Activated CD4-positive, alpha-beta T cell treated with anti-CD3 and anti-CD28 coated beads, Interleukin-2, amount 10 ng/mL, durations not matched to agents 7 days and 5 days (primary cell): ENCODE data around the gene RUNX2. TPM values are rescaled to one million over a fixed set of nuclear protein-coding genes. Genes with fewer than 3 reads are reported as not detected.
"Not testable (repeated sequence)": the region's sequence is repeated elsewhere in the genome, so short reads cannot be mapped to it uniquely, and the experiment has no call there.

Experiments
- CTCF ChIA-PET: fragments of 350-600 bp; sonication (Branson Sonifier 250); formaldehyde crosslinking; loops from one replicate; lab custom pipeline; 2021; ENCODE audit warnings: antibody characterized with exemption; lab: Charles Lee
- POLR2A ChIA-PET: fragments of 350-600 bp; sonication (Branson Sonifier 250); formaldehyde crosslinking; loops from one replicate; lab custom pipeline; 2021; ENCODE audit warnings: antibody characterized with exemption; lab: Charles Lee
- DNase-seq: peaks from one replicate; pipeline ENCODE4 v3.0.0-alpha.2; 2020
- H3K27ac Mint-ChIP-seq: one replicate; pipeline ENCODE4 v1.8.0; 2021; ENCODE audit warnings: mild to moderate bottlenecking, moderate library complexity, mixed read lengths
- H3K27me3 Mint-ChIP-seq: one replicate; pipeline ENCODE4 v1.8.0; 2021; ENCODE audit warnings: mixed read lengths
- H3K36me3 Mint-ChIP-seq: one replicate; pipeline ENCODE4 v1.8.0; 2021; ENCODE audit warnings: low read depth, mixed read lengths
- H3K4me1 Mint-ChIP-seq: one replicate; pipeline ENCODE4 v1.8.0; 2021; ENCODE audit warnings: mixed read lengths
- H3K4me3 Mint-ChIP-seq: one replicate; pipeline ENCODE4 v1.8.0; 2021; ENCODE audit warnings: mild to moderate bottlenecking, moderate library complexity, mixed read lengths
- H3K9me3 Mint-ChIP-seq: one replicate; pipeline ENCODE4 v1.8.0; 2021; ENCODE audit warnings: mixed read lengths
- total RNA-seq, 2 experiments: library from RNA; stranded (reverse); gene quantifications; one replicate each; pipeline ENCODE4 v1.2.3, GENCODE V29; 2021

Gene RUNX2
- 10 to 100 TPM; 13.2 to 13.4 TPM for total RNA-seq

DNA sequence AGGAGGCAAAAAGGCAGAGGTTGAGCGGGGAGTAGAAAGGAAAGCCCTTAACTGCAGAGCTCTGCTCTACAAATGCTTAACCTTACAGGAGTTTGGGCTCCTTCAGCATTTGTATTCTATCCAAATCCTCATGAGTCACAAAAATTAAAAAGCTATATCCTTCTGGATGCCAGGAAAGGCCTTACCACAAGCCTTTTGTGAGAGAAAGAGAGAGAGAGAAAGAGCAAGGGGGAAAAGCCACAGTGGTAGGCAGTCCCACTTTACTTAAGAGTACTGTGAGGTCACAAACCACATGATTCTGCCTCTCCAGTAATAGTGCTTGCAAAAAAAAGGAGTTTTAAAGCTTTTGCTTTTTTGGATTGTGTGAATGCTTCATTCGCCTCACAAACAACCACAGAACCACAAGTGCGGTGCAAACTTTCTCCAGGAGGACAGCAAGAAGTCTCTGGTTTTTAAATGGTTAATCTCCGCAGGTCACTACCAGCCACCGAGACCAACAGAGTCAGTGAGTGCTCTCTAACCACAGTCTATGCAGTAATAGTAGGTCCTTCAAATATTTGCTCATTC is at the start of gene RUNX2:
RUNX2 (plus strand) TSS at position 375 of the 567 bp plus-strand sequence. CDS start 397 bp downstream, outside the sequence.
- peak within 1 kb of the TSS; percentile 36 for H3K4me3 Mint-ChIP-seq
- peak; percentile 10 for DNase-seq
- H3K9me3 Mint-ChIP-seq: no peaks in the 10 kb centered on the region
- H3K36me3 Mint-ChIP-seq: no peaks in the 10 kb centered on the region
- H3K4me1 Mint-ChIP-seq: peaks cover 30% of the 10 kb centered on the region
- ChIA-PET CTCF (interaction anchor here (0.9 to 1.2 kb wide), 3 partner anchors 11 to 50 kb away, joined by 3 read pairs; partner anchors contain the start of gene SUPT3H), POLR2A (no interaction called here)
- H3K27ac Mint-ChIP-seq: no peak within 1 kb of the TSS
- no peaks in the 10 kb centered on the region for H3K27me3 Mint-ChIP-seq

DNA sequence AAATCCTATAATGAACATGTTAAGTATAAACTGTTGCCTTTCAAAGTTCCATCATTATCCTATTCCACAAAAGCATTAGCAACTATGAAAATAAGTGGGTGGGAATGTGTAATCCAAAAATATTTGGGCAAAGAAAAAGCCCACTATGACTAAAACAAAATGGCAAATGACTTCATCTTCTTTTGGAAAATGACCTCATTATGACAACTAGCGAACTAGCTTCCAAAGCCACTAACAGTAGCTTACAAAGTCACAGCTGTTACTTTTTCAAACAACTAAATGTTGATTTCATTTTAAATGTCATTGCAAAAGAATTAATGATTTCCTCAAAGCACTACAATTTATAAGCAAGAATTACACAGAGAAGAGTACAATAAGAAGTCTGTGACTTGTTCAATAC is 49.8 kb upstream of the RUNX2 start:
- peaks cover 25% of the 10 kb centered on the region for H3K9me3 Mint-ChIP-seq
- H3K4me1 Mint-ChIP-seq: peaks cover 4% of the 10 kb centered on the region
- H3K4me3 Mint-ChIP-seq: no peak overlapping the region
- H3K36me3 Mint-ChIP-seq: peaks cover 10% of the 10 kb centered on the region
- ChIA-PET CTCF (interaction anchor here (1.4 kb wide), 1 partner anchor 13 kb away, joined by 5 read pairs; no protein-coding TSS in a partner anchor), POLR2A (no interaction called here)
- DNase-seq: no peak
- H3K27me3 Mint-ChIP-seq: no peaks in the 10 kb centered on the region
- H3K27ac Mint-ChIP-seq: no peak overlapping the region

DNA sequence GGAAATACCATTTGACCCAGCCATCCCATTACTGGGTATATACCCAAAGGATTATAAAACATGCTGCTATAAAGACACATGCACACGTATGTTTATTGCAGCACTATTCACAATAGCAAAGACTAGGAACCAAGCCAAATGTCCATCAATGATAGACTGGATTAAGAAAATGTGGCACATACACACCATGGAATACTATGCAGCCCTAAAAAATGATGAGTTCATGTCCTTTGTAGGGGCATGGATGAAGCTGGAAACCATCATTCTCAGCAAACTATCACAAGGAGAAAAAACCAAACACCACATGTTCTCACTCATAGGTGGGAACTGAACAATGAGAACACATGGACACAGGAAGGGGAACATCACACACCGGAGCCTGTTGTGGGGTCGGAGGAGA is 41.4 kb upstream of the RUNX2 start:
- H3K4me1 Mint-ChIP-seq, H3K4me3 Mint-ChIP-seq, H3K27me3 Mint-ChIP-seq, DNase-seq, CTCF ChIA-PET, H3K27ac Mint-ChIP-seq, POLR2A ChIA-PET: not testable (repeated sequence)
- Mint-ChIP-seq H3K9me3 (peaks cover 23% of the 10 kb centered on the region), H3K36me3 (peaks cover 14% of the 10 kb centered on the region)

DNA sequence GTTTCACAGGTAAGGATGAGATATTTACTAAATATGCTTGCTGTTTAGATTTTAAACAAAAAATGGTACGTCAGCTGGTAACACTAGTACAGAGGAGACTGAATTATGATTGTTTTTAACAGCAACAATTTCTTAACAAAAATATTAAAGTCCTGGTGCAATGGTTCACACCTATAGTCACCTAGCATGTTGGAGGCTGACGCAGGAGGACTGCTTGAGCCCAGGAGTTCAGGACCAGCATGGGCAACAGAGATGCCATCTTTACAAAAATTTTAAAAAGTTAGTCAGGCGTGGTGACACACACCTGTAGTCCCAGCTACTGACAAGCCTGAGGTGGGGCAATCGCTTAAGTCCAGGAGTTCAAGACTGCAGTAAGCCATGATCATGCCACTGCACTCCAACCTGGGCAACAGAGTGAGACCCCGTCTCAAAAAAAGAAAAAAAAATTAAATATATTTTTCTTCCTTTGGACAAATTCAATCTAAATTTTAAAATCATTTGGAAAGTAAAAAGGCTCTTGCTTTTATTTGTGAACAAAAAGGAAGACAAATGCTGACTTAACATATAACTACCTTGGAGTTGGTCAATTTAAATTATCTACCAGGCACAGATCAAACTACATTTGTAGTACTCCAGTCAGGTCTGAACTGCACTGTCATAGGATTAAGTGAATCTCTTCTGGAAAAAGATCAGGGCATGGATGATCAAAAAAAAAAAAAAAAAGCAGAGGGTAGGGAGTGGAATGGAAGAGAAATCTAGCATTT is 38.2 kb upstream of the RUNX2 start:
- Mint-ChIP-seq H3K27me3 (no peaks in the 10 kb centered on the region), H3K36me3 (peaks cover 28% of the 10 kb centered on the region), H3K4me1 (peaks cover 37% of the 10 kb centered on the region), H3K27ac (no peak overlapping the region), H3K9me3 (peaks cover 23% of the 10 kb centered on the region), H3K4me3 (no peak overlapping the region)
- POLR2A ChIA-PET: no interaction called here
- no peak for DNase-seq
- CTCF ChIA-PET: interaction anchor here (0.6 kb wide), 1 partner anchor 385 kb away, joined by 7 read pairs; no protein-coding TSS in a partner anchor

DNA sequence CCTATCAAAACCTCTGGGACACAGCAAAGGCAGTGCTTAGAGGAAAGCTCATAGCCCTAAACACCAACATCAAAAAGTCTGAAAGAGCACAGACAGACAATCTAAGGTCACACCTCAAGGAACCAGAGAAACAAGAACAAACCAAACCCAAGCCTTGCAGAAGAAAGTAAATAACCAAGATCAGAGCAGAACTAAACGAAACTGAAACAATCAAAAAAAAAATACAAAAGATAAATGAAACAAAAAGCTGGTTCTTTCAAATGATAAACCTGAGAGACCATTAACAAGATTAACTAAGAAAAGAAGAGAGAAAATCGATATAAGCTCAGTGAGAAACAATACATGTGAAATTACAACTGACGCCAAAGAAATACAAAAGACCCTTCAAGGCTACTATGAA is 34.8 kb upstream of the RUNX2 start:
- H3K27ac Mint-ChIP-seq: peak overlapping the region; percentile 81
- DNase-seq: peak; percentile 45
- peaks cover 21% of the 10 kb centered on the region for H3K9me3 Mint-ChIP-seq
- H3K36me3 Mint-ChIP-seq: peaks cover 36% of the 10 kb centered on the region
- CTCF ChIA-PET: no interaction called here
- peaks cover 40% of the 10 kb centered on the region for H3K4me1 Mint-ChIP-seq
- no peaks in the 10 kb centered on the region for H3K27me3 Mint-ChIP-seq
- H3K4me3 Mint-ChIP-seq: peak overlapping the region; percentile 21
- POLR2A ChIA-PET: interaction anchor here (0.6 kb wide), 1 partner anchor 15 kb away, joined by 5 read pairs; no protein-coding TSS in a partner anchor

DNA sequence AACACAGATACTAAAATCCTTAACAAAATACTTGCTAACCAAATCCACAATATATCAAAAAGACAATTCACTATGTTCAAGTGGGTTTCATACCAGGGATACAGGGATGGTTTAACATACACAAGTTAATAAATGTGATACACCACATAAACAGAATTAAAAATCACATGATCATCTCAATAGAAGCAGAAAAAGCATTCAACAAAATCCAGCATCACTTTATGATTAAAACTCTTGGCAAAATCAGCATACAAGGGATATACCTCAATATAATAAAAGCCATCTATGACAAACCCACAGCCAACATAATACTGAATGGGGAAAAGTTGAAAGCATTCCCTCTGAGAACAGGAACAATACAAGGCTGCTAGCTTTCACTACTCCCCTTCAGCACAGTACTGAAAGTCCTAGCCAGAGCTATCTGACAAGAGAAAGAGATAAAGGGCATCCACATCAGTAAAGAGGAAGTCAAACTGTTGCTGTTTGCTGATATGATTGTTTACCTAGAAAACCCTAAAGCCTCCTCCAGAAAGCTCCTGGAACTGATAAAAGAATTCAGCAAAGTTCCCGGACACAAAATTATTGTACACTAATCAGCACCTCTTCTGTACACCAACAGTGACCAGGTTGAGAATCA is 33.9 kb upstream of the RUNX2 start:
- H3K4me3 Mint-ChIP-seq: peak overlapping the region; percentile 21

DNA sequence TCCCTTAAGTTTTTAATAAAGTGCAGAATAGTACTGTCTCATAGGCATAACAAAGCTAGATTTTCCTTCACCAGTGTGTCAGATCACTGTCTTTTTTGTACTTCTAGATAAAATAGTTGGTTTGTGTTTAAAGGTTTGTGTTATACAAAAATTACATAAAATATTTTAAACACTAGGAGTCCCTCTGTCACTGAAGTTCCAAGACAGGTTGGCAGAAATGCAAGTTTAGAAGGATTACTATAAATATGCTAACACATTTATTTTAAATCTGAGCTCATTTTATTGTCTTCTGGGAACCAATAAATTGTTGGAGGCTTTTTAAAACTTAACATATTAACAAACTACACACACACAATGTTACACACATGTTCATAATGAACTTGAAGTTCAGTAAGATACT is 30.8 kb upstream of the RUNX2 start:
- peaks cover 30% of the 10 kb centered on the region for H3K4me1 Mint-ChIP-seq
- H3K4me3 Mint-ChIP-seq: no peak overlapping the region
- no peak for DNase-seq
- peaks cover 28% of the 10 kb centered on the region for H3K36me3 Mint-ChIP-seq
- POLR2A ChIA-PET: no interaction called here
- H3K27ac Mint-ChIP-seq: no peak overlapping the region
- no peaks in the 10 kb centered on the region for H3K27me3 Mint-ChIP-seq
- CTCF ChIA-PET: interaction anchor here (0.5 to 0.7 kb wide), 2 partner anchors 11 to 307 kb away, joined by 3 to 4 read pairs; no protein-coding TSS in a partner anchor
- H3K9me3 Mint-ChIP-seq: peaks cover 7% of the 10 kb centered on the region

More for the DNA sequence above, 33.9 kb upstream of the RUNX2 start:
- Mint-ChIP-seq H3K27ac (peak overlapping the region; percentile 81), H3K9me3 (peaks cover 21% of the 10 kb centered on the region), H3K36me3 (peaks cover 36% of the 10 kb centered on the region), H3K4me1 (peaks cover 40% of the 10 kb centered on the region)
- peak; percentile 14 for DNase-seq
- CTCF ChIA-PET, H3K27me3 Mint-ChIP-seq, POLR2A ChIA-PET: not testable (repeated sequence)

DNA sequence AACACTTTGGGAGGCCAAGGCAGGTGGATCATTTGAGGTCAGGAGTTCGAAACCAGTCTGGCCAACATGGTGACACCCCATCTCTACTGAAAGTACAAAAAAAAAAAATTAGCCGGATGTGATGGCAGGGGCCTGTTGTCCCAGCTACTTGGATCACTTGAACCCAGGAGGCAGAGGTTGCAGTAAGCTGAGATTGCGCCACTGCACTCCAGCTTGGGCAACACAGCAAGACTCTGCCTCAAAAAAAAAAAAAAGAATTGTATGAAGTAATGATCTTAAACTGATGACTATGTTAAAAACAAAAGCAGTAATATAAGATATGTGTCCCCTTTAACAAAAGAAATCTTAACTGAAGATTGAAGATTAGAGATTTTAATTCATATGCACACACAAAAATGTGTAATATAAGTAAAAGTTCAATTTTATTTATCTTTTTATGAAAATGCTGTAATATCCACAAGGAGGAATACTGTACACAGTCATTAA is 29.0 kb upstream of the RUNX2 start:
- Mint-ChIP-seq H3K4me1 (peaks cover 18% of the 10 kb centered on the region), H3K36me3 (peaks cover 24% of the 10 kb centered on the region), H3K27me3 (no peaks in the 10 kb centered on the region), H3K27ac (no peak overlapping the region), H3K9me3 (peaks cover 6% of the 10 kb centered on the region), H3K4me3 (no peak overlapping the region)
- POLR2A ChIA-PET: no interaction called here
- CTCF ChIA-PET: no interaction called here
- no peak for DNase-seq

DNA sequence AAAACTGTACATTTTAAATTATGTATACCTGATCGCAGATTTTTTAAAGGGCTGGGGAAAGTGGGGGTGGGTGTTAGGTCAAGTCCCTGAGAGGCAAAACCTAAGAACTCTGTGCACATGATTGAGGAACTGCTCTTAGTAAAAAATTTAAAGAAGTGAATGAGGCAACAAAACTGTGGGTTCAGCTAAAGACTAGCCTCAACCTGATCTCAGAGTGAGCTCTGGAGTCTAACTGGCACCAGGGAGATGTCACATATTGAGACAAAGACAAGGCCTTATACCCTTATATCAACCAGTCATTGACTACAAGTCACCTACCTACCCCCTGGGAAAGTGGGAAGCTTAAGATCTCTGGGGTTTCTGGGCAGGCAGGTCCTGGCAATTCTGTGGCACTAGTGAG is 27.4 kb upstream of the RUNX2 start:
- Mint-ChIP-seq H3K36me3 (peaks cover 19% of the 10 kb centered on the region), H3K4me3 (no peak overlapping the region), H3K9me3 (peaks cover 8% of the 10 kb centered on the region), H3K4me1 (peaks cover 7% of the 10 kb centered on the region), H3K27ac (no peak overlapping the region), H3K27me3 (no peaks in the 10 kb centered on the region)
- ChIA-PET CTCF (interaction anchor here (1.2 kb wide), 1 partner anchor 10 kb away, joined by 4 read pairs; no protein-coding TSS in a partner anchor), POLR2A (no interaction called here)
- no peak for DNase-seq

DNA sequence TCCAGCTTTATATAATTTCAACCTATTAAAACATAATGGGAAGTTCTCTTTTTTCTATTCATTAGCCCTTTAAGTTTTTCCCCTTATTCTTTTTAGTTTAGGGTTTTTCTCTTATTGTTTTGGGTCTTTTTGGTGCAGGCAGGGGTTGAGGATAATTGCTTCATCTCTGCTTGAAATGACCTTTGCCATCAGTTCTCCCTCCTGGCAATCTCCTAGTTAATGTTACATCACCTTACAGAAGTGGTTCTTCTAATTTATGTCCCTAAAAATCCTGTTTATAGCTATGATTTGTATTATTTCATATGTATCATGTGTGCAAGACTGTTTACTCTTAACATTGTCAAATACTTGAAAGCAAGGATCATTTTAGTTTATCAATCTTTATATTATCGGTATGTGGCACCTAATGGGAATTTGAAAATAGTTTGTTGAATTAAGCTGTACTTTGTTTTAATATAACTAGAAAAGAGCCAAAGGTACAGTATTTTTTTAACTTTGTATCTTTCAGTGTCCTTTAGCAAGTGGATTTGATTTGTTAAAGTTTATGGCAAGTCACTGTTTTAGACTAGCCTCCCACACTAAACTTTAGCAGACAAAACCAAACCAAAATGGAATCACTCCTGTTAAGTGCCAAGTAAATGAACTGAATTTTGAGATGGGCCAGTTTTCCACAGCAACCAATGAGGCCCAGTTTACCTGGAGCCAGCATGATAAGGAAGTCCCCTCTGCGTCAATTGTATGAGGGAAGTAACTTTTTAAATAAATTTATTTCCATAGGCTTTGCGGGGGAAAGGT is 26.6 kb upstream of the RUNX2 start:
- DNase-seq: no peak
- Mint-ChIP-seq H3K27ac (no peak overlapping the region), H3K4me3 (no peak overlapping the region), H3K4me1 (peaks cover 7% of the 10 kb centered on the region), H3K27me3 (no peaks in the 10 kb centered on the region), H3K9me3 (peaks cover 16% of the 10 kb centered on the region), H3K36me3 (peaks cover 25% of the 10 kb centered on the region)
- CTCF ChIA-PET: interaction anchor here (0.7 to 1.2 kb wide), 2 partner anchors 9 to 132 kb away, joined by 3 to 4 read pairs; no protein-coding TSS in a partner anchor
- POLR2A ChIA-PET: no interaction called here

DNA sequence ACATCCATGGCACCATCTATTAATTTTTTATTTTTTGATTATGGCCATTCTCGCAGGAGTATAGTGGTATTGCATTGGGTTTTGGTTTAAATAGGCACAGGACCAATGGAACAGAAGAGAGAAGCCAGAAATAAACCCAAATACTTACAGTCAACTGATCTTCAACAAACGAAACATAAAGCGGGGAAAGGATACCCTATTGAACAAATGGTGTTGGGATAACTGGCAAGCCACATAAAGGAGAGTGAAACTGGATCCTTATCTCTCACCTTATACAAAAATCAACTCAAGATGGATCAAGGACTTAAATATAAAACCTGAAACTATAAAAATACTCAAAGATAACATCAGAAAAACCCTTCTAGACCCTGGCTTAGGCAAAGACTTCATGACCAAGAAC is 25.3 kb upstream of the RUNX2 start:
- Mint-ChIP-seq H3K9me3 (peaks cover 22% of the 10 kb centered on the region), H3K4me1 (peaks cover 7% of the 10 kb centered on the region), H3K36me3 (peaks cover 33% of the 10 kb centered on the region), H3K27me3 (no peaks in the 10 kb centered on the region), H3K27ac (no peak overlapping the region), H3K4me3 (no peak overlapping the region)
- DNase-seq: no peak
- ChIA-PET CTCF (no interaction called here), POLR2A (no interaction called here)

DNA sequence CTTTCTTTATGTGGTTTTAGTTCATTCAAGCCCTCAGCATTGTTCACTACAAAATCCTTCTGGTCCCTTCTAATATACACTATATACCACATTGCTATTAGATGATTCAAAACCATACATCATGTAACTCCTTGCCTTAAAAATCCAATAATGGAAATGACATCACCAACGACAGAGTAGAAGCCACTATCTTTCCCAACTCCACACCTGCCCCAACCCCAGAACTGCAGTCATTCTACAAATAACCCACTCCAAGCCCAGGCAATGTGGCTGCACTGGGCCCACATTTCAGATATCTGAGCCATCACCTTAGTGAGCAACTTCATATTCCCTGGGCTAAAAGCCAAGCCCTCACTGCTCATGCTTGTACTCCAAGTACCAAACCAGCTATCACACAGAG is 22.6 kb upstream of the RUNX2 start:
- Mint-ChIP-seq H3K27ac (no peak overlapping the region), H3K4me1 (peaks cover 22% of the 10 kb centered on the region), H3K27me3 (no peaks in the 10 kb centered on the region), H3K4me3 (no peak overlapping the region), H3K9me3 (peaks cover 35% of the 10 kb centered on the region), H3K36me3 (peaks cover 50% of the 10 kb centered on the region)
- ChIA-PET POLR2A (no interaction called here), CTCF (no interaction called here)
- no peak for DNase-seq
